NCI-H446 (cell line): Measurements from ENCODE around the gene RAB1B.
A peak's percentile ranks its signal among the peaks of the same experiment; 100 is the strongest.
"Not testable (repeated sequence)": the region's sequence is repeated elsewhere in the genome, so short reads cannot be mapped to it uniquely, and the experiment has no call there.

Experiments used
- DNase-seq, 2 experiments: peaks; one replicate each; lab custom pipeline; 2025; lab: John Stamatoyannopoulos, UW

Gene RAB1B

DNA sequence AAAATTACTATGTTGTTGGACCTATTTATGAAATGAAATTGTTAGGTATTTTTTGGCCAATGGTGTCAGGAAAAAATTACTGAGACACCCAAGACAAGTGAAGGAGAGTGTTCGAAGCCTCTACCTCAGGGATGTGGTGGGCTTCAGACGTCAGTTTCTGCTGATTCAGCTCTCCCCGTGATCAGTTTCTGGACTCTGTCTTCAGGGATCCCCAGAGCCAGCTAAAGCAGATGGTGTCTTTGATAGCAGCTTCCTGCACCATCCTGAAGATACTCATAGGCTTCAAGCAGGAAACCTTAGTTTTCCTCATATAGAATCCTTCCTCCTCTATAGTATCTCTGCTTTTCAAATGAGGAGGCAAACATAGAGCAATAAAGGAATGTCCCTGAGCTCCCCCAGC, 41.0 kb downstream of the RAB1B start:
- DNase-seq: no peak

DNA sequence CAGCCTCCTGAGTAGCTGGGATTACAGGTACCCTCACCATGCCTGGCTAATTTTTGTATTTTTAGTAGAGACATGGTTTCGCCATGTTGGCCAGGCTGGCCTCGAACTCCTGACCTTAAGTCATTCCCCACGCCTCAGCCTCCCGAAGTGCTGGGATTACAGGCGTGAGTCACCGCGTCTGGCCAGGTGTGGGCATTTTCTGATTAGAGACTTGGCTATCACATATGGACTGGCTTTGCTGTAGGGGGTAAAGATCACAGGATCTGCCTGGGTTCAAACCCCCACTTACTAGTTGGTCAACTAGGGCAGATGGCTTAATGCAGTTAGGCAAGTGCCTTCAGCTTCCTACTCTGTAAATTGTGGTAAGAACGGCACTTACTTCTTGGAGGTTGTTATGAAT, 41.9 kb downstream of the RAB1B start:
- no peak for DNase-seq

DNA sequence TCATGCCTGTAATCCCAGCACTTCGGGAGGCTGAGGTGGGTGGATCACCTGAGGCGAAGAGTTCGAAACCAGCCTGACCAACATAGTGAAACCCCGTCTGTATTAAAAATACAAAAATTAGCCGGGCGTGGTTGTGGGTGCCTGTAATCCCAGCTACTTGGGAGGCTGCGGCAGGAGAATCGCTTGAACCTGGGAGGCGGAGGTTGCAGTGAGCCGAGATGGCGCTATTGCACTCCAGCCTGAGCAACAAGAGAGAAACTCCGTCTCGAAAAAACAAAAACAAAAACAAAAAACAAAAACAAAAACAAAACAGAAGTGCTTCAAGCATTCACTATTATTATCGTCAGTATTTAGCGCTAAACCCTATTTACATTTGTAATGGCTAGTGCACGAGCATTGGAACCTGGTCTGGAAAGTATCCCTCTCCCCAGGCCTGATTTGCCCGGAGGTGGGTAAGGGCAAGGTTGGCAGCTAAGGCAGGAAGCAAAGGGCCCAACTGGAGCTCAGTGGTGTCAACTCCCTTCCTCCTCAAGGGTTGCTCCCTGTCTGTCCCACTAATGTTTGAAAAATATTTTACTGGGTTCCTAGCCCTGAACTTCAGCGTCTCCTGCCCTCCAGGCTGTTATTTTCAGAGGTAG, 42.5 kb downstream of the RAB1B start:
- not testable (repeated sequence) for DNase-seq

DNA sequence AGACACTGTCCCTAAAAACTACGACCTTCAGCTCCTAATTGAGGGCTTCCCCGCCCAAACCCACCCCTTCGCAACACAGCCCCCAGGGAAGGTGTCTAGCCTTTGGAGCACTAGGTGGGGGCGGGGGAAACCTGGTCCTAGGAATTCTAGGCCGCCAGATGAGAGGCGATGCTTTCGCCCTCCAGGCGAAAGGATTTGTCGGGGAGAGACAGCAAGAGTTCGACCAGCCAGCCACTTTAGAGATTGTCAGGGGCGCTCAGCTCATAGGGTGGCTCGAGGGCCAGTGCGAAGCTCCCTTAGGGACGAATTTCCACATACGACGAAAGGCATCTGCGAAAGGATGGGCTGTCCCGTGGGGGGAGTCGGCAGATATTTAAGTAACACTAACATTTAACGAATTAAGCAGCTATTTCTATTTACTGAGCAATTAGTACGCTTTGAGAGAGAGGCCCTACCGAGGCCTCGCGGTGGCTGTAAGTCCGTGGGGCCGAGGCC, 43.1 kb downstream of the RAB1B start:
- DNase-seq: no peak

DNA sequence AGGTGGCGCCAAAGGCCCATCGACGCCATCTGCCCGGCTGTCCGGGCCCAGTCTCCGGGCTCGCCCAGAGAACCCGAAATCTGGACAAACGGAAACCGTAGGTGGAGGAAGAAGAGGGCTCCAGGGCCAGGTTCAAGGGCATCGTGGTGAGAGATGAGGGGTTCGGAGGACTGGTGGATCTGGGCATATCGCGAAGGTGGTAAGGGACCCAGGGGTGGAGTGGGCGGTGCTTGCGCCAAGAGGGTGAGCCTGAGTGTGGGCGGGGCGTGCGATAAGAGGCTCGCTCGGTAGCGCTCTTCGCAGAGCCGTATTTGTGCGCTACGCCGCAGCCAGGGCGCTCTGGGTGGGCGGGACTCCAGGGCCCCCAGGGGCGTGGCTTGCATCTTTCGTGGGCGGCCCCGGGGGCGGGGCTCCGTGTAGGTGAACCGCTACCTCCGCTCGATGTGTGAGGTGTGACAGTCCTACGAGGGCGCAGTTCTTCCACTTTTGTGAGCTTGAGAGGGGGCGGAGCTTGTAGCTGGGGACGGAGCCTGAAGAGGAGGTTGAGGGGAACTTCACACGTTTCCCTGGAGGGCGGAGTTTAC, 43.6 kb downstream of the RAB1B start:
- peak; percentile 91 for DNase-seq

DNA sequence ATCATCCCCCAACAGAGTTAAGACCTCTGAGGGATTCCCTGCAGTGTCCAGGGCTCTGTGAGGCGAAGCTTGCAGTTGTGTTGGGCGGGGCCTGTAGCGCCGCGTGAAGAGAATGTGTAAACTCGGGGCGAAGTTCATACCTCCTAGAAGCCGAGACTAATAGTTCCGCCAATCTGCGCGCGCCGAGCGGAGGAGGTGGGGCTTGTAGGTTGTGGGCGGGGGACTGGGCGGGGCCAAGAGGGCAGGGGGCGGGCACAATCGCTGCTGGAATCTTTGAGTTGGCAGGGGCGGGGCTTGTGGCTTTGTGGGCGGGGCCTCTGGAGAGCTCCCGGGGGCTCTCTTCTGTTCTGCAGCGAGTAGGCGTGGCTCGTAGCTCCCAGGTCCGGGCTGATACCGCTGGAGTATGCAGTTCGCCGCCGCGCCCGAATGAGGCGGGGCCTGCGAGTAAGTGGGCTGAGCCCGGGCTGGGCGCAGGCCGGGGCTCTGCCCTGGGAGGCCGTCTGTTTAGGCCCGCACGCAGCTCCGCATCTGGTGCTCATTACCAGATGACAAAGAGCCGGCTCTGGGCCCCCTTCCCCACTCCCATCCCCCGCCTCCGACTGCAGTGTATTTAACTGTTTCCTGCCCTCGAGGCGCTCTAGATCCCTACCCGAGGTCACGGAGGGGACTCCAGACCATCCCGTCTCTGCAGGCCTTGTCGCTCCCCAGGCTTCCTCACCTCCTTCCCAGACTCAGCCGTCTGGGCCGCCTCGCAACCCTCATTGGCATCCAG, 44.3 kb downstream of the RAB1B start:
- peak; percentile 95 to 98 for DNase-seq

DNA sequence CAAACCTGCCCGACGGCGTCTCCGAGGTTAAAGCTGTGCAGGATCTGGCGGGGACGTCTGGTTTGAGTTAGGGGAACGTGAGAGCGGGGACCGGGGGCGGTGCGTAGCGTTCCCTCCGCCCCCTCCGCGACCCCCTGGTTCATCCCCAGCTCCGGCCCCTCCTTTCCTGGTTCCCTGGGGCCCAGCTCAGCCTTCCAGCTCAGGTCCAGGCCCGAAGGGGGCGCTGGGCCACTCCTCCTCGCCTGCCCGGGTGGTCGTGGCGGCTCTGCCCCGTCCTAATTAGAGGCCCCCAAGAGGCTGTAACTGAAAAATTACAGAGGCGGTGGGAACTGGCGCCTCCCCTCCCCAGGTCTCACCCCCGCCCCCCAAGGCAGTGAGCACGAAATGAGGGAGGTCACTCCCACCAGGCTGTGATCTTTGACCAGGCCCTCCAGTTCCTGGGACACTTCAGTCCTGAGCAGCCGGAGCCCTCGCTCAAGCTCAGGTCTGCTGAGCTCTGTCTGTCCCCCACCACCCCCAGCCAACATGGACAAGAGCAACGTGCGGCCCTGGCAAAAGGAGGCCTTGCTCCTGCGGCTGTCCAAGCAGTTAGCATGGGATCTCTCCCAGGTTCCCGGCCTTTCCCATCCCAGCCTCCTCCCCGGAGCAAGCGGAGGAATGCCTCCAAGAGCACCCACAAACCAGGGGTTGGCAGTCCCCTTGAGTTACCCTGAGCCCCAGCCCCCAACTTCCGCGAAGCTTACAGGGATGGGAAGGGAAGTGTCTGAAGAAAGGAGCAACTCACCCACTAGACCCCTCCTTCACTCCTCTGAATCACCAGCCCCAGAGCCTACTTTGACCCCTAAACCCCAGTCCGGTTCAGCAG, 45.1 kb downstream of the RAB1B start:
- DNase-seq: no peak

DNA sequence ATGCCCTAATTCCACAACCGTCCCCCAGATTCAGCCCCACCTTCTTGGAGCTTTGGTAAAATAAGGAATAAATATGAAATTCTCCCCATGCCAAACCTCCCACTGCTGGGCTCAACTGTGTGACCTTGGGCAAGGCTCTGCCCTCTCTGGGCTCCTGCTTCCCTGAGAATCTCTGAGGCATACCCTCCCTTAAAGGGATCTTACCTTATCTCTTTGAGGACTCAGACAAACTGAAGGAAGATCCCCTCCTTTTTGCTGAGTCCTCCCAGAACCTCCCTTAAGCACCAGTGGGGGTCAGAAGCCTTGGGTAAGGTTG, 45.7 kb downstream of the RAB1B start:
- no peak for DNase-seq

DNA sequence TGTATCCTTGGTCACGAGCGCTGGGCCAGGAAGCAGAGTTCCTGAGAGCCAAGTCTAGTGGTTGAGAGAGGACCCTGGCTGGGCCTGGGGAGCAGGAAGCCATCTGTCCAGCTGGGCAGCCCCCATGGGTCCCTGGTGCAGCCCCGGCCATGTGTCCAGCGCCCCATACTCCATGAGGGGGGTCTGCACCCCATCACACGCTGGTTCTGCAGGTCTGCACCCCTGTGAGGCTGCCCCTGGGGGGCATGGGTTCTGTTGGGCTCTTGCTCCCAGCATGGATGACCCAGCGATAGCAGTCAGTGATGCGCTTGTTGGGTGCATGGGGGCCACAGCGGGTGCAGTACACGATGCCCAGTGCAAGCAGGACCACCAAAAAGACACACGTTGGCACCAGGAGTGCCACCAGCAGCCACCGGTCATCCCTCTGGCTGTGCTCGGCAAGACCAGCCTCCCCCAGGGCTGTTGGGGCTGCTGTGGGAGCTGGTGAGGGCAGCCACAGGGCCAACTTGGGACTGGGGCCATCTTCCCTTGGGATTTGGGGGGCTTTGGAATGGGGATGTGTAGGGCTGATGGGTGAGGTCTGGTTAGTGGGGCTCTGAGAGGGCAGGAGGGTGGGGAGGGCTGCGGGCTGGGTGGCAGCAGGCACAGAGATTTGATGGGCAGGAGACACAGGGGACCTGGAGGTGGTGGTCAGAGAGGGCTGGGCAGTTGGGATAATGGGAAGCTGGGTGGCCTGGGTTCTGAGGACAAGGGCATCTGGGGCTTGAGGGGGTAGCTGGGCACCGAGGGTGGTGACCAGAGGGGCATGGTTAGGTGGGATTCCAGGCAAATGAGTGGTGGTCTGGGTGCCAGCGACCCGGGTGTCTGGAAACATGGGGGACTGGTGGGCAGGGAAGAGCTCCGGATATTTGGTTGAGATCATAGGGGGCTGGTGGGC, 46.4 kb downstream of the RAB1B start:
- no peak for DNase-seq

DNA sequence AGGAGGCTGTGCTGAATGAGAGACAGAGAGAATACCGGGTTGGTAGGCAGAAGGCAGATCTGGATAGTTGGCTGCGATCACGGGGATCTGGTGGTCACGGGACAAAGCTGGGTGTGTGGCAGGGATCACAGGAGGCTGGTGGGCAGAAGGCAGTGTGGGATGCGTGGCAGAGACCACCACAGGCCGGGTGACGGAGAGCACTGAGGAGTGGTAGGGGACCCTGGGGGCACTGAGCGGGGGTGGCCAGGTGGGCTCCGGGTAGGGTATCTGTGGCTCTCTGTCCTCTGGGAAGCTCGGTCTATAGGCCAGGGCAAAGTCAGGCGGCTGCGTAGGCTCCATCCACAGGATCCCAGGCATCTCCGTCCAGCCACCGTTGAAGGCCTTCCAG, 47.1 kb downstream of the RAB1B start:
- no peak for DNase-seq

DNA sequence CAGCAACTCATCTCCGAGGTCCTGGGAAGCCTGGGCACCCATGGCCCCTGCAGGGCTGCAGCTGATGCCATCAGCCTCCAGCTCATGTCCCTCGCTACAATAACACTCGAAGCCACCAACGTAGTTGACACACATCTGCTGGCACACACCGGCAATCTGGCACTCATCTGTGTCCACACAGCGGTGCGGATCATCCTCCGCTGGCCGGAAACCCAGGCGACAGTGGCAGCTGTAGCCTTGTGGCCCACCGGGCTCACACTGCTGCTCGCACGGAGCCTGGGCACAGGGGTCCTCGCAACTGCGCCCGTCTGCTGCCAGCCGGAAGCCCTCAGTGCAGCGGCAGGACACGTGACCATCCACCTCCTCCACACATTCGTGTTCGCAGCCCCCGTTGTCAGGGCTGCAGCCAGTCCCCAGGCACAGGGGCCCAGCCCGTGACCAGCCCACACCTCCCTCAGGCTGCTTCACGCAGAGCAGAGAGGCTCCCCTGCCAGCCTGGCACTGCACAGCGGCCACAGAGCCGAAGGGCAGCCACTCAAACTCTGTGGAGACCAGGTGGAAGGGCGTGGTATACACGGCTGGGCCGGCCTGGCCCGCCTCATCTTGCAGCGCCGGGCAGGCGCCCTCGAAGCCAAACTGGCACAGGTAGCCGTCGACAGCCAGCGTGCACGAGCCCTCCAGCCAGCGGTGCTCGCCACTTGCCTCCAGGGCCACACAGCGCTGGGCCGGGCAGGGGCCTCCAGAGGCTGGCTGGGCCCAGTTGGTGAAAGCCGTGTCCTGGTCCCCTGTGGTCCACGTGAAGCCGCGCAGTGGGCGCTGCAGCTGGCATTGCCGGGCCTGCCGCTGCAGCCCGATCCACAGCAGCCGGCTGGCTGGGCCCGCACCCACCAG, 47.7 kb downstream of the RAB1B start:
- no peak for DNase-seq

DNA sequence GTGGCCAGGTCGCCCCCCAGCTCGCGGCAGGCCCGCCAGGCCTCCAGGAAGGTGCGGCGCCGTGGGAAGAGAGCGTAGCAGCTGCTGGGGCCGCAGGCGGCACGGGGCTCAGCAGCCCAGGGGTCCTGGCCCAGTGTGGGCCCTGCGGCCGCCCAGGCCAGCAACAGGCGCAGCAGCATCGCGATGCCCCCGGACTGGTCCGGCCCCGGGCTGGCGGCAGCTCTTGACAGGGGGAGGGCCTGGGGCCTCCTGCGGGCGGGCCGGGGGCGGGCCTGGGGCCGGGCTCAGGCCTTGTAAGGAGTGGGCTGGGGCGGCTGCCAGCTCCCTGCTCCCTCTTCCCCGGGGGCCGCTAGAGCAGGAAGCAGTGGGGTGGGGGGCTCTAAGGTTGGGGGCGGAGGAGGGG, 48.4 kb downstream of the RAB1B start, which contains the start of gene CD248:
TSS of gene CD248 (minus strand) at position 196 of the 403 bp plus-strand sequence. CDS start at position 179, 17 bp downstream.
- no peak for DNase-seq

DNA sequence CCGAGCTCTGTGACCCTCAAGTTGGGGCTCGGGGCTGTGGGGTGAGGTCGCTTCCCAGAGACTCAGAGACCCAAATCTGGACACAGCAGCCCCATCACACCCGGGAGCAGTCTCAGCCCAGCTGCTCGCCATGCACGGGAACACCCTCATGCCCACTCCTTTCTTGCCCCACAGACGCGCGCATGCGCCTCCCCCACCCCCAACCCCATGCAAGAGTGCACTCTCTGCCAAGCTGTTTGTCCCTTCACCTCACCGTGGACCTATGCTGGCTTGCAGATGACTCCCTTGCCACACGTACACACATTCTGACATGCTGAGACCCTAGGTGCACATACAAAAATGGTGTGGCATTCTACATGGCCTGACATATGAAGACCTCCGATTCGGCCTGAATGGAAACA, 48.9 kb downstream of the RAB1B start:
- no peak for DNase-seq

DNA sequence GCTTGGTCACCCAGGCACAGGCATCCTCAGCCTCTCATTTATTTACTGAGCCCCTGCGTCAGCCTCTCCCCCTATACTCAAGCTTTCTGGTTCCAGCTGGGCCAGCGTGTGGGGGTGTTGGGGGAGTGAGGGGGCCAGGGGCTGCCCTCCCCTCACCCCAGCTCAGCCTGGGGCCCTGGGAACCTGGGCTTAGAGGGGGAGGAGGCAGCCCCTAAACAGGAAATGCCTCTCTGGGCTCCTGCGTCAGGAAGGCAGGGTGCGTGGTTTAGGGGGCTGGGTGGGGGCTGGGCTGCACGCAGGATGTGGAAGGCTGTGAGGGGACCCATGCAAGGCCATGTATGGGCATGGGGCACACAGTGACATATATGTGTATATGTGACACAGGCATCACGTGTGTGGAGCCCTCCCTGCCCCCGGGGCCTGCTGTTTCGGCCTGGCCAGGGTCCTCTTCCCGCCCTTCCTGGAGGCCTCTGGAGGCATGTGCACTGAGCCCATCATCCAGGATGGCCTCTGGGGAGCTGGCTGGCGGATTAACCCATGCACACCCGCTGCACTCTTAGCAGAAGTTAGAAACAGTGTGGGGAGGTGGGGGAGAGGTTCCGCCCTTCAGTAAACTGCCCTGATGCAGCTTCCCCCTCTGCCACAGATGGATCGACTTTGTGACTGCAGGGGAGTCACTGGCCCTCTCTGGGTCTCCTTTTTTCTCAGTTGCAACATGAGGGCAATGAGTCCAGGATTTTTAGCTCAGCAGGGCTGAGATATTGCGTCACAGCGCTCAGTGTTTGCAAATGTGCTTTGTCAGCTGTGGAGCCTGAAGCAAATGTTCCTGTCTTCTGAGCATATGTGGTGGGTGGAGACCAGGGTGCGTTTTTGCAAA, 49.5 kb downstream of the RAB1B start:
- no peak for DNase-seq

DNA sequence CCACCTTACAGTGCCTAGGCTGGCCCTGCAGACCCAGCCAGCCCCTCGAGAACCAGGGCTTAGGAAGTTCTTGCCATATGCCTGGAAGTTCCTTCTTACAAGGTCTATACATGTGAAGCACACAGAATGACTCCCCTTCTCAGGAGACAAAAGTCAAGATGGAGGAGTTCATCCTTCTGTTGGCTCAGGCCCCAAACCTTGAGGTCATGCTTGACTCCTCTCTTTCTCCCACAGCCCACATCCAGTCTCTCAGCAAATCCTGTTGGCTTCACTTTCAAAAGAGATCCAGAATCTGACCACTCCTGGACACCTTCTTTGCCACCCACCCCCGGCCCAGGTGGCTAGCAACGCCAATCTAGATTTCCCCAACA, 50.1 kb downstream of the RAB1B start:
- no peak for DNase-seq

DNA sequence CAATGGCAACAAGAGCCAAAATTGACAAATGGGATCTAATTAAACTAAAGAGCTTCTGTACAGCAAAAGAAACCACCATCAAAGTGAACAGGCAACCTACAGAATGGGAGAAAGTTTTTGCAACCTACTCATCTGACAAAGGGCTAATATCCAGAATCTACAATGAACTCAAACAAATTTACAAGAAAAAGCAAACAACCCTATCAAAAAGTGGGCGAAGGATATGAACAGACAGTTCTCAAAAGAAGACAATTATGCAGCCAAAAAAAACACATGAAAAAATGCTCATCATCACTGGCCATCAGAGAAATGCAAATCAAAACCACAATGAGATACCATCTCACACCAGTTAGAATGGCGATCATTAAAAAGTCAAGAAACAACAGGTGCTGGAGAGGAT, 51.9 kb downstream of the RAB1B start:
- DNase-seq: not testable (repeated sequence)

DNA sequence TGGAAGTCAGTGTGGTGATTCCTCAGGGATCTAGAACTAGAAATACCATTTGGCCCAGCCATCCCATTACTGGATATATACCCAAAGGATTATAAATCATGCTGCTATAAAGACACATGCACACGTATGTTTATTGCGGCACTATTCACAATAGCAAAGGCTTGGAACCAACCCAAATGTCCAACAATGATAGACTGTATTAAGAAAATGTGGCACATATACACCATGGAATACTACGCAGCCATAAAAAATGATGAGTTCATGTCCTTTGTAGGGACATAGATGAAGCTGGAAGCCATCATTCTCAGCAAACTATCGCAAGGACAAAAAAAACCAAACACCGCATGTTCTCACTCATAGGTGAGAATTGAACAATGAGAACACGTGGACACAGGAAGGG, 52.3 kb downstream of the RAB1B start:
- DNase-seq: not testable (repeated sequence)

DNA sequence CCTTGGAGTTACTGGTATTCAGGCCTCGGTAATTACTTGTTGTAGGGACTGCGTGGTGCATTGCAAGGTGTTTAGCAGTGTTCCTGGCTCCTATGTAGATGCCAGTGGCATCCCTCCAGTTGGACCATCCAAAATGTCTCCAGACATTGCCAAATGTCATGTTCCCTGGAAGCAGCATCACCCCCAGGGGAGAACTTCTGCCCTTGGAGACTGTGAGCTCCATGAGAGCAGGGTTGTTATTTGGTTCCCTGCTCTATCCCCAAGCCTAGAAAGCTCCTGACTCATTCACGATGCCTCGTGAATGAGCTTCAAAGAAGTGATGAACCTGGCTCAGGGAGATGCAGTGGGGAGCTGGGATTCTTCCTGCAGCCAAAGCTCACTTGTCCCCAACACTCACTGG, 53.2 kb downstream of the RAB1B start:
- peak in 1 of 2 experiments; percentile 19 for DNase-seq

DNA sequence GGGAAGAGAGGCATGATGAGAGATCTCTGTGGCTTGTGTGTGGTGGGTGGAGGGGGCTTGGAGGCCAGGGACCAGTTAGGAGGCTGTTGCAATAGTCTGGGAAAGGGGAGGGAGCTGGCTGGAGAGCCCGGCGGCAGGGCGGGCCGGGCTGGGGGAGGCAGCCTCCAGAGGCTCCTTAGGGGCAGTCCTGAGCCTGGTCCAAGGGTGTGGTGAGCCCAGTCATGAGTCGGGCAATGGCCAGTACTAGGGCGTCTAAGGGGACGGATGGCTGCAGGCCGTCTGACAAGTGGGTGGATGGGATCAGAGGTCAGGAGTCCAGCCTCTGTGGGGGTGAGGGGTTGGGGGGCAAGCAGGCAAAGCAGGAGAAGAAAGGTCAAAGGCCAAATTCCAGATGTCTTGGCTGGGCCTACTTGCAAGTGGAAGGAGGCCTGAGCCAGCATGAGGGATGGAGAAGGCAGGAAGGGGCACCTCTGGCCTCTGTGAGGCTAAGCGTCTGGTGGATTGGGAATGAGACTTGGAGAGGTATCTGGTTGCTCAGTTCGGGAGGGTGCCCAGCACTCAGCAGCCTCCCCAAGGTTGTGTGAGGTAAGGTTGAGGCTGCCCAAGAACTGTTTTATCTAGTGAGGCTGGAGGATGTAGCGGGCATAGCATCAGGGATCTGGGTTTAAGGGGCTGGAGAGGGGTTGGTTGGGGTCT, 54.4 kb downstream of the RAB1B start:
- no peak for DNase-seq
